GM18526 (cell line): Measurements from ENCODE around the gene NT5C3B.

Experiments
- POLR2A ChIP-seq: IDR thresholded peaks from 3 replicates; pipeline ENCODE4 v1.6.1; 2011; ENCODE audit not compliant: insufficient read length; ENCODE audit errors: extremely low read depth

The NT5C3B gene

DNA sequence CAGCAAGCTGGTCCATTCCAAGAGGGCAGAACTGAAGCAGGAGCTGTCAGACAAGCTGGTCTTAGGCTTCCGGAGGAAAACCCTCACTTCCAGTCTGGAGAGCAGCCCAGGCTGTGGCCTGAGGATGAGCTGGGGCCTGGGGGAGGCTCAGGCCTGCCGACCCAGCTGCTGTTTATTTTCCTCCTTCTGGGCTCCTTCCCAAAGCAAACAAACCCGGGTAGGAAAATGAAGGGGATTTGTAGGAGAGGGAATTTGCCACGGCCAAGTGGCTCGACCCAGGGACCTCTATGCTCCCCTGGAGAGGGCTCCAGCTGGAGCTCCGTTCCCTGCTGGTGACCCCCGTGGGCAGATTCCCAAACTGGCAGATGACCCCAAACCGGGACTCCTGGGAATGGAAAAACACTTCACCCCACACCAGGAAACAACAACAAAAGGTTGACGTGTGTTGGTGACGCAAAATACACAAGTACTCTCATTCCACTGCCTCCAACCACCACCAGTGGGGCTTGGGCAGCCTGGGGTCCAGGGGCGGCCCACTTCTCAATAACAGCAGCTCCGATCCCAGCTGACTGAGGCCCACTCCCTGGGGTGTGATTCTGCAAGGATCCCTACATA lies 58.4 kb downstream of the NT5C3B start:
- no peak for TF ChIP-seq POLR2A

DNA sequence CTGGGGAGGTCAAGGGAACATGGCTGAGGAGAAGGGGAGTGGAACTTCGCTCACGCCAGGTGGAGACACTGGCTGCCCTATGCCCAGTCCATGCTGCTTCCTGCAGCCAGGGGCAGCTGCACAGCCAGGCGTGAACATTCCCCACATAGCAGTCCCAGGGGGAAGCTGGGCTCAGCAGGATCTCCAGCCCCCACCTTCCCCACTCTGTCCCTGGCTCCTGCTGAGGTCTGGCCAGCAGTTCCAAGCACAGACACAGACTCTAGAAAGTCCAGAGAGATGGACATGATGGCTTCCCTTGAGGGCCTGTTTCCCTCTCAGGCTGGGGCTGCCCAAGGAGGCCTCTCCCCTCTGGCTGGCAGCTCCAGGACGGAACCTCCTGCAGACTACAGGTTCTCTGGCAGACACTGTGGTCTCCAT lies 58.9 kb downstream of the NT5C3B start:
- TF ChIP-seq POLR2A: no peak

- no peak for TF ChIP-seq POLR2A
Measured at GRCh38 chr17:41775394-41776226, 60.4 kb downstream of the NT5C3B start.
